Stimulated activated CD4-positive, alpha-beta T cell treated with anti-CD3 and anti-CD28 coated beads, Interleukin-2, amount 100 ng/mL, for 24 hours (primary cell): ENCODE results near the gene CFAP65.

Experiments used
- DNase-seq, 2 donors: peaks; one replicate each; pipeline ENCODE4 v3.0.0-alpha.2; 2020

Gene CFAP65

DNA sequence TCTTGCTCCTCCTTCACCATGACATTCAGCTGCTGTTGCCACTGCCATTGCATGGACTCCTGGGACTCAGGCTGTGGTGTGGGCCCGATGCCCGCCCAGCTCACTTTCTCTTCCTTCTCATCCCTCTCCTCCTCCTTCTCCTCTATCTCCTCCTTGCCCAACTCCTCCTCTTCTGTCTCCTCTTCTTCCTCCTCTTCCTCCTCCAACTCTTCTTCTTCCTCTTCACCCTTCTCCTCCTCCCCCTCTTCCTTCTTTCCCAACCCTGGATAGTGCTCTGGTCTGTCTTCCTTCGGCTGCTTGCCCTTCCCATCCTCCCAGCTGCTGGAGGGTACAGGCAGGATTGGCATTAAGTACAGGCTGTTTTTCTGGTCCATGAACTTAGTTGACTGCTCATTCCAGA, 37.3 kb downstream of the CFAP65 start:
- no peak for DNase-seq

DNA sequence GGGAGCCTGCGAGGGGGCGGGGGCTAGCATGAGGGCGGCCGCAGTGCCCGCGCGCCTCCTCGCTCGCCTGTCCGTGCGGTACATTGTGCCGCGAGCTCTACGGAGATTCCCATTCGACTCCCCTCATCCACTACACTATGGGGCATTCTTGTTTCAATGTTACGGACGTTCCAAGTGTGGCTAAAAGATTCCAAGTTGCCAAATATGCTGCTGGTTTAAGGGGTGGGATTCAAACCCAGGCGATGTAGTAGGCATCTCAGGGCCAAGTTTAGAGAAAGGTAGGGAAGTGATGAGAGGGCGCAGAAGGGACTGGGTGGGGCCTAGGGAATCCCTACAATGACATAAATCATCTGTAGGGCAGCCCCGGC, 38.1 kb downstream of the CFAP65 start:
- no peak for DNase-seq

DNA sequence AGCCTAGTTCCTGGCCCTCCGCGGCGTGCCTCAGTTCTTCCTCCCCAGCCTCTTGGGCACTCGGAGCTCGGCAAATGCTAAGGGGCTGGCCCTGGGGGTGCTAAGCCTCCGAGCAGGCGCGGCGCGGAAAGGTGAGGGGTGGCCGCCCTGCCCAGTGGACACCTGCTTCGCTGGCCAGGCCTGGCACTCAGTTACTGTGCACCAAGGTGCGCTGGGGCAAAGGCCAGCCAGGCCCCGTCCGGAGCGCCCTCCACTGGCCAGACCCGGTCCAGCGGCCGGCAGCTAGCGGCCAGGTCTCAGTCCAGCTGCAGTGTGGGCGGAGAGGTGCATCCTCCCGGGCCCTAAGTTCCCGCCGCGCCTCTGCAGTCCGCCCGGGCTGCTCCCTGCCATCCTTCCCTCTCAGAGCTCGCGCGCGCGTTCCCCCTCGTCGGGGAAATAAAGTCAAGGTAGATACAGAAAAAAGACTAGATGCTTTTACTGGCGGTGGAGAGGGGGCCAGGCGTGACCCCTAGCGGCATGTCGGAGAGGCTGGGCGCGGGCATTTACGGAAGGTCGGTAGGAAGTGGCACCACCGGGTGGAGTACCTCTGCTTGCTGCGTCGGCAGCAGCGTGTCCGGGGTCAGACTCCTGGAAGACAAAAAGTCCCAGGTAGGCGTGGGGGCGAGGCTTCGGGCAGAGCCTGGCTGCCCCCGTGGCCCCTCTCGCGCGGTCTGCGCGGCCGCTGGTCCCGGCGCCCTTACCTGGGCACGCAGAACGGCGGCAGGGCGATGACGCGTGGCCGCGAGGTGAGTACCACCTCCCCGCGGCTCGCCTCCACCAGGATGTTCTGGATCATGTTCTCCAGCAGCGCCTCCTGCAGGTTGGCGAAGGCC, 38.7 kb downstream of the CFAP65 start:
- peak; percentile 59 to 75 for DNase-seq

DNA sequence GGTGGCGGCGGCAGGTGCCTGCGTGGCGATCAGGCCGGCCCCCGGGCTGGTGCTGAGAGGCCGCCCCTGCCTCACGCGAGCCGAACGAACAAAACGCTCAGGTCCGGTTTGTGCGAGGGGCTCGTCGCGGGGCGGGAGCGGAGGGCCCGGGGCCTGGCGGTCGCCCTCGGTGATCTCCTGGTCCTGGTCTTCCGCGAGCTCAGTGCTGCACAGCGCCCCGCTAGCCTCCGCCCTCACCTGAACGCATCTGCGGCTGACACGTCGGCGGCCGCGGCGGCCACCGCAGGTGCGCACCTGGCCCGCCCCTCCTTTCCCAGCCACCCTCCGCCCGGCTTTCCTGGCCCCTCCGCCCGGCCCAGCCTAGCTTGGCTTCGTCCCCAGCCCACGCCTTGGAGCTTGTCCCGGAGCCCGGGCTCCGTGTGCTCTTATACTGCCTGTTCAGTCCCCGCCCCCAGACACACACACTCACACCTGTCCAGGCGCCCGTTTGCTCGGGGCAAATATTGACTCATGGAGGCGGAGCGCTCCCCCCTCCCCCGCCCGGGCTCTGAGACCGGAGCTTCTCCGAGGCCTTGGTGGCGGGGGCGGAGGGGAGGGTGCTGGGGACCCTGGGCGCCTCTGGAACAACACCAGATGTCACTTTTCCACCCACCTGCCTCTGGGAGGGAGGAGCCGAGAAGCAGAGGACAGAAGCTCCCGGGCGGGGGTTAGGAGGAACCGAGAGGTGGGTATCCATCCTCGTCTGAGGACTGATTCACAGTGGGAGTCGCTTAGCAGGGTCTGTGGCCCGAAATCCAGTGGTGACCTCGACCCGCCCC, 39.5 kb downstream of the CFAP65 start:
- DNase-seq, result peak in 1 of 2 donors; percentile 64

DNA sequence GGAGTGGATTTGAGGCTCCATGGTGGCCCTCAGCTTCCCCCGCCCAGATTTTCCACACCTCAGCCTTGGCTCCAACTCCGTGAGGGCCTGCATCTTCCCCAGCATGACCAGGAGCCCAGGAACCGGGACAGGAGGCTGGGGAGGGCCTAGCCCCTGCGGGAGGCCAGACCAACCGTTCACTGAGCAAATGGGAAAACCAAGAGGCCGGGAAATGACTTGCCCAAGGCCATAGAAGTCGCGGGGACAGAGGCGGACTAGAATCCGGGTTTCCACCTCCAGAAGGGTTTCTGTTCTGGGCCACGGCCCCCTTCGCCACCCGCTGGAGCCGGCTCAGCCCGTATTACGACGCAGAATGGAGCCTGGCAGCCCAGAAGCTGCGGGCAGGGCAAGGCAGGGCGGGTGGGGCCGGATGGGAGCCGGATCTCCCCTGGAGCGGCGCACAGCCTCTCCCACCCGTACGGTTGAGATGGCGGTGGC, 40.2 kb downstream of the CFAP65 start:
- no peak for DNase-seq

DNA sequence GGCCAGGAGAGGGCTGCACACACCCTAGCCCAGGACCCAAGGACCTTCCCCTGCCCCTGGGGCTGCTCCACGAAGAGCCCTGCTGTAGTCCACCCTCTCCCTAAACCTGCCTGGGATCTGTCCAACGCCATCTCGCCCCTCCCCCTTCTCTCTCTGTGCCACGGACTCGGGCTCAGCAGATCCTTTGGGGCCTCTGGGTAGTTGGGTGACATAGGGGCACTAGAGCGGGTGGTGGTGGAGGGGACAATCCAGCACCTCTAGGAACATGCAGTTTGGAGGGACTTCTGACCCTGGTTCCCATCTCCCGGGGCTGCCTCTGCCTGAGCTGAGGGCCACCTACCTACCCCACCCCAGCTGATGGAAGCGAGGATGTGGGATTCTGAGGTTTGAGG, 40.8 kb downstream of the CFAP65 start:
- DNase-seq, result no peak

DNA sequence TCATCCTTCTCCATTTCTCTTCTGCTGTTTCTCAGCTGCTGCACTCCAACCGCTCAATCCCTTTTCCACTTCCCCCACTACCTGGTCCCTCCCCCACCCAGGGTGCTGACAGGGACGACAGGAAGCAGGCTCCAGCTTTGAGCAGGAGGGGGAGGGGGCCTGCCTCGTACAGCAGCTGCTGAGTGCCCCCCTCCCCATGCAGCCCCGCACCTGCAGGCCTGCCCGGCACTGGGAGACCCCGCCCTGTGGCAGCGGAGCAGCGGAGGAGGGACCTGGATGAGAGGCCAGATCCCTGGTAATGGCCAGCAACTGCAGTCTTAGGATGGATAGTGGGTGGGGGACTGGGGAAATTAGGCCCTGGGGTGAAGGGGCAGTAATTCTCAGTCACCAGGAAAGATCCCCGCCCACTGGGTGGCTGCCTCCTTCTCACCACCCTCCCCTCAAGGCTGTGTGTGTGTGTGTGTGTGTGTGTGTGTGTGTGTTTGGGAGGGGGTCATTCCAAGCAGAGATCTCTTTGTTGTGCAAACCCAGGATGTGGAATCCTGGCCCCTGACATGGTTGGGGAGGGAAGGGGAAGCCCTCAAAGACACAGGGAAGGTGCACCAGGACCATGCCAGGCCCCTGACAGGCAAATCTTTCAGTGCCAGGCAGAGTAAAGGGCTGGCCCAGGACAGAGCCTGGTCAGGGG, 41.3 kb downstream of the CFAP65 start:
- DNase-seq, result no peak

DNA sequence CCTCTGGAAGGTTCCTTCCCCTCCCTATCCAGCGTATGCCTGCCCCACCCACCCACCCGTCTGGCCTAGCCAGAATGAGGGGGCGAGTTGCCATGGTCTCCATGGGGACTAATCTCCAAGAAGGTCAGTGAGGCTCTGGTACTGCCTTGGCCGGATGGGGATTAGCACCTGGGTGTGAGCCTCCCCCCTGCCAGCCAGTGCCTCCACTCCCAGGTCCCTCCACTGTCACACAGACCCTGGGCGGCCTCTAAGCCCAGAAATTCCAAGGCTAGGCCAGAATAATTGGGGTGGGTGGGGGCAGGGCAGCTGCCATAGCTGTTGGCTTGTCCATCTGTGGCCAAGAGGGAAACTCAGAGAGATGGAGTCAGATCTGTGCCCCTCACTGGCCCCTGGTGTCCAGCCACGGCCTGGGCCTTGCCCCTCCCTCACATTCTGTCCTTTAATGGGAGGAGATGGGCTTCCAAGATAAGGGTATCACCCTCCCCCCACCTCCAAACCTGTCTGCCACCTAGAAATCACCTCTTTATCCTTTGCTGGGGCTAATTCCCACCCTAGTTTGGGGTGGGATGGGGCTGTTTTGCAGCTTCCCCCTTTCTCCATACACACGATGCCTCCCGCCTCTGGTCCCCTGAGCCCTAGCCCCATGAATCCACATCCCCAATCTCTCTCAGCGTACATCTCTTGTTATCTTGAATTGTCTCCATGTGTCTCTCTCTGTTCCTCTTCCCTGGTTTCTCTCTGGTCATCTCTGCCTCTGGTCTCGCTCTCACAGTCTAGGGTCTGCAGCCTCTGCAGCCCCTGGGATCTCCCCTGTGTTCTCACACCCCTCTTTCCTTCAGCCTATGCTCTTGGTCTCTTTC, 42.1 kb downstream of the CFAP65 start:
- DNase-seq, result no peak

DNA sequence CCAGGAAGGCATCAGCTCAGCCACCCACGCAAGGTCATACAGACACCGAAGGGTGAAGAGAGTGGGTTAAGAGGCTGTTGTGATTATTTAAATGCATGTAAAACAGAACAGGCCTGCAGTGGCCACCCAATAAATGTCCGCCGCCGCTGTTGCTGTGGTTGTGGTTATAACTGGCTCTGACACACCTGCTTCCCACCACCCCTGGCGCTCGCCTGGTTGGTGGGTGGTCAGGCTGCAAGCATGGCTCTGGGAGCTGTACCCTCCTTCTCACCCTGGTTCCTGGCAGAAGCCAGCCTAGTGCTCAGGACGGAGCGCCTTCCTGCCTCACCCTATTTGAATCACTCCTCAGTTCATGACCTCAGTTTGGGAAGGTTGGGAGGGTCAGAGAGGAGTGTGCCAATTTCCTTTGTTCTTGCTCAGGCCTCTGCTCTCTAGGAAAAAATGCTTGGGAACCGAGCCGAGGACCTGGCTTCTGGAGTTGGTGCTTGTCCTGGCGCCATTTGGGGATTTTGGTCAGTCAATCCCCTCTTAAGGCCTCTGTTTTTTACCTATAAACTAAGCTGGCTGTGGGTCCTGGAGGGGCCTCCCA, 42.8 kb downstream of the CFAP65 start:
- DNase-seq, result no peak

DNA sequence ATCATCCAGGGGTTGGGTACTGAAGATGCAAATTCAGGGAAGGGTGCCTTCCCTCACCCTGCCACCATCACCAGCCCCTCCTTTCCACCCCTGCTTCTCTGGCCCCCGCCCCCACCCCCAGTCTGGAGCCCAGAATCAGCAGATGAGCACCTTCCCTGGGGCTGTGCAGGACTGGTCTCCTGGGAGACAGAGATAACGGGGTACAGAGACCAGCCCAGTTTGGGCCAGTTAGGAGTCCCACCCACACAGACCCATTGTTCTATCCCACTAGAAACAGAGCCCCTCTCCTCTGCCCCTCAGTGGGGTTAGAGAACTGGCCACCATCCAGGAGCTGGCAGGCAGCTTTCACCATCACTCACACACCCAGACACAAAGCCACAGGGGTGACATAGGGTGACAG, 43.6 kb downstream of the CFAP65 start:
- no peak for DNase-seq

DNA sequence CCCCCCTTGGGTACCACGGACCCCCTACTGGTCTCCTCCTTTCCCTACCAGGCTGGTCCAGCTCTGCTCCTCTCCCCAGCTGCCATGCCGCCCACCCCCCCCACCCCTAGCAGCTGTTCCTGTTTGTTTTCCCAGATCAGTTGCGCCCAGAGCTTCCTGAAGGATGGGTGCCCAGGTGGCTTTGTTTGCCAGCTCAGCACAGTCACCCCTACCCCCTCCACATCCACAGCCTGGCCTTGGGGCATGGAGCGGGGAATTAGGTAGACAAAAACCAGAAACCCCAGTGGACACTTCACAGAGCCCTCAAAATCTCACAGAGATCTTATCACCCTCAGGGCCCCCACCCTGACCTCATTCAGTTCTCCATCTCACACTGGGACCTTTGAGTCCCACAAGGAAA, 44.4 kb downstream of the CFAP65 start:
- DNase-seq, result no peak

DNA sequence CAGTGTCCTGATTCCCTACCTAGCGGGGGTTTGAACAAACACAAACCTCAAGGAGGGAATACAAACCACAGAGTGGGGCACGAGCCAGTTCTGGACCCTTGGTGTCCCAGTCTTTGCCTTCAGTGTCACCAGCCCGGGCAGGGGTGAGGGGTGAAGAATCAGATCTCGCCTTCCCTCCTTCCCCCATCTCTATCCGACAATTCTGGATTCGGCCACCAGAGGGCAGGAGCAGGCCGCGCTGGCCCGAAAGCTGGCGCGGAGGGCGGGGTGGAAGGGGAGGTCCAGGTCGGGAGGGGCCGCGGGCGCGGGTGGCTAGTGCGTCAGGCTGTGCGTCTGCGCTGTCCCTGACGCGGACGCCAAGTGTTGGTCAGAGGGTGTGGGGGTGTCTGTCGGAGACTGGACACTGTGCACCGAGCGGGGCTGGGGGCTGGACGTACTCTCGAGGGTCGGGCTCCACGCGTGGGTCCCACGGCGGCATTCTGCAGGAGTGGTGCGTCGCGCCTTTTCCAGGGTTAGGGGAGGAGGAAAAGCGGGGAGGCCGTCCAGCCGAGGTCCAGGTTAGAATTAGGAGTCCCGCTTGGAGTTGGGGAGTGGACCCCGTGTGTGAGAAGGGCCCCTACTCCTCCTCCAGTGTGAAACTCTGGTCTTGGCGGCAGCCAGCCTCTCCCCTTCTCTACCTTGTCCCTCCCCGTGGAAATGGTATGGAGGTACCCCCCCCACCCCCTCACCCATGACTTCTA, 45.2 kb downstream of the CFAP65 start:
- peak; percentile 89 for DNase-seq

DNA sequence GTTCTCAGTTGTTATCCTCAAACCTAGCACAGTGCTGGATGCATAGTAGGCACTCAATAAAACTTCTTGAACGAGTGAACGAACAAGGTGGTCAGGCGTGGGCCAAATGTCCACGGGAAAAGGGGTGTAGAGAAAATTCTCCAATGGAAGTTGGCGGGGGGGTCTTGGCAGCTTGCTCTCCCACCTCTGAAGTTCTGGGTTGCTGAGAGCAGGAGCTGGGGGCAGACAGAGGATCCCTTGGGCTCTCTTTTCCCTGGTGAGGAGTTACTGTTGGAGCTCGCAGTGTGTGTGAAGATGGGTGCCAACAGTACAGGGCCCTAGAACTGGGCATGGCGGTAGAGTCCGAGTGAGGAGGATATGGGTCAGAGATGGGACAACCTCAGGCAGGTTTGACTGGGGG, 45.8 kb downstream of the CFAP65 start:
- DNase-seq, result no peak

DNA sequence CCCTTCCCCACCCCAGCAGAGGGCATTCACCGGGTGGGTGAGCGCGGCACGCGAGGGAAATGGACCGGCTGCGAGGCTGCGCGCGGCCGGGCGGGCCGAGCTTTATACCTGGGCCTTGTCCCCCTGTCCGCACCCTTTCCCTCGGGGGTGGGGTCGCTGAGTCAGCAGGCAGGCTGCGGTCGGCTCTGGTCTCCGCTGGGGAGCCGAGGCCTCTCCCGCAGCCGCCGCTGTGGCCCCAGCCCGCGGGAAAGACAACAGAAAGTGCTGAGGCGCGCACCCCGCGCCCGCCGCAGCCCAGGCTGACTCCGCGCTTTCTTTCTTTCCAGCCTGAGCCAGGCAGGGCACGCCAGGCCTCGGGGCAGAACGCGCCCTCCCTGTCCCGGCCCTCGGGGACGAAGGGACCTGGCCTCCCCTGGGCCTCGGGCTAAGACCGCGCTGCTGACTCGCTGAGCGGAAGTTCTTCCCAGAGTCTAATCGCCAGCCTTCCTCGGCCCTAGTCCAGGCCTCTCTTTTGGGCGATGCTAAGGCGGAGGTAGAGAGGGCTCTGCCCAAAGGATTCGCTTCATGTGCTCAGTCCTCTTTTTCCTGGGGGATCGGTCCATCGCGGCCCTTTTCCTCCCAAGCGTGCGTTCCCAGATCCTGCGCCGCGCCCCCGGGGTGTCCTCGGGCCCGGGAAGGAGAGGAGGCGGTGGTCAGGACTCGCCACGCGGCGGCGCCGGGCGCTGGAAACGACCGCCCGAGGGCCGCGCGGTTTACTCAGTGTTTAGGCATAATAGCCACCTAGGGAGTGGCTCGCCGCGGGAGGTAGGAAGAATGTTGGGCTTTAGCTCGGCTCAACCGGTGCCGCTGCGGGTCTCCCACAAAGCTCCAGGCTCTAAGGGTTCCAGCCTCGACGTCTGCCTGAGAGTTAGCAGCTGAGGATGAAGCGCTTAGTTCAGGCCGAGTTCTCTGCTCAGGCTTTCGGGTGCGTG, 47.7 kb downstream of the CFAP65 start, which contains the start of gene CRYBA2:
Gene CRYBA2, minus strand, starts transcription at position 78 of the 971 bp plus-strand sequence. CDS start 246 bp downstream, outside the sequence.
- DNase-seq, result peak in 1 of 2 donors; percentile 46

DNA sequence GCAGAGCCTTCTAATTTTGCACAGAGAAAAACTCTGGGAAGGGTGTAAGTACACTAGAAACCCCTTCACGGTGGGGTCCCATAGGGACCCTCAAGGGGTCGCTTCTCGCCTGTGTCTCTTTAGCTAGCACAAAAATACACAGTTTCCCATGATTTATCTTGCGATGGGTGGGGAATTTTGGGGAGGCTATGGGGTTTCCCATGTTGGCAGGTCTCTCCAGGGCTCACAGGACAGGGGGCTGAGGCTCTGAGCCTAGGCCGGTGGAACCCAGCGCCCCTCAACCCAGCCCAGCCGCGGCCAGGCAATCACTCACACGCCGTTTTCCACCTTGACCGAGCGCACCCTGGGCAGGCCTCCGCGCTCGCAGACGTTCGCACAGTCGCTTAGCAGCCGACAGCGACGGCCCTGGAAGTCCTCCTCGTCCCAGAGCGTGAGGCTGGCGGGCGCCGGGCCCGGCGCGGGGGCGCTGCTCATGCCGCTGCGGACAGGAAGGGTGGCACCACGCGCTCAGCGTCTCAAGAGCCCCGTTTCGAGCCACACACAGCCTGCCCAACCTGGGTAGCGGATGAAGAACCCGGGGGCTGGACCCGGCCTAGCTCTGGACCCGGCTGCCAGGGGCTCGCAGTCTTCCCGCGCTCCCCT, 48.5 kb downstream of the CFAP65 start:
- DNase-seq, result peak; percentile 17 to 20

DNA sequence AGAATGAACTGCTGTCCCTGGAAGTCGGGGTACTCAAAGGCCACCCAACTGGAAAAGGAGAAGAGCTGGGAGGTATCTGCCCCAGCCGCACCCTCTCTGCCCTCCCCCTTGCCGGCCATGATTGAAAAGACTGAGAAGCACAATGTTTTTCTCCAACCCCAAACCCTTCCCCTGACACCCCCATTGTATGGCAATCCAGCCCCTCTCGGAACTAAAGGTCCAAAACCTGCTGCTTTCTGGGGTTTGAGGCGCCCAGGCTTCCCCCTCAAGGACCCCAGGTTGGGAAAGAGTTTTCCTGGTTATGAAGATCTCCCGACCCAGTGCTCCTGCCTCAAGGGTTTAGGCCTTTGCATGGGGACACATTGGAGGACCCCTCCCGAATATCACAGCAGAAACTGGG, 49.1 kb downstream of the CFAP65 start:
- no peak for DNase-seq

DNA sequence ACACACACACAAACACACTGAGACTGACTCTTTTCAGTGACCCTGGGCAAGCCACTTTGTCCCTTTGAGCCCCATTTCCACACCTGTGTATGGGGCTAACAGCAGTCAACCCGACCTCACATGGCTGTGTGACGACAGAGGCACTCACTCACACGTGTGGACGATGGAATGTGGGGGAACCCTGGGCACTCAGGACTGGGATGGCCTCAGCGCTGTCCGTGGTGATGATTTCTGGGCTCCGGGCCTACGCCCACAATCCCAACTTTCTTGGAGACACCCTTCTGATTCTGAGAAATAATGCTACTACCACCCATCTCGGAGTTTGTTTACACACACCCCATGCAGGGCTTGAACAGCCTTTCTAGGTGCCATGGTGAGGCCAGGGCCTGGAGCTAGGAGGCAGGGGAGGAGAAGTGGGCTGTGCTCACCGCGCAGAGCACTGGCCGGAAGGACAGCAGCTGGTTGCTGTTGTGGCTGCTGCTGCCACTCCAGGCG, 49.6 kb downstream of the CFAP65 start:
- no peak for DNase-seq

DNA sequence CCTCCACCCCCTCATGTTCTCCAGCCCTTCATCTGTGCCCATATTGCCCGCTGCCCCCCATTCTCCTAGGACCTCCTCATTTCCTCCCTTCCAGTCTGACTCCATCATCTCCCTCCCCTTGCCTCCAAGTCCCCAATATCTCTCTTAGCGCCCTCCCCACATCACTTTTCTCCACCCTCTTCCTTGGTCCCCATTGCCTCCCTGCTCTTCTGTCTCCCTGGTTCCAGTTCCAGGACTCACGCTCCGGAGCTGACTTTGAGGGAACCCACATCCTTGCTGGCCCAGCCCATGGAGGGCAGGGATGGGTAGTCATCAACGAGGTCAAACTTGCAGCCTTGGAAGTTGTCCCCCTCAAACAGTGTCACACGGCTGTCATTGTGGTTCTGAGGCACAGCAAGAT, 50.7 kb downstream of the CFAP65 start:
- no peak for DNase-seq

DNA sequence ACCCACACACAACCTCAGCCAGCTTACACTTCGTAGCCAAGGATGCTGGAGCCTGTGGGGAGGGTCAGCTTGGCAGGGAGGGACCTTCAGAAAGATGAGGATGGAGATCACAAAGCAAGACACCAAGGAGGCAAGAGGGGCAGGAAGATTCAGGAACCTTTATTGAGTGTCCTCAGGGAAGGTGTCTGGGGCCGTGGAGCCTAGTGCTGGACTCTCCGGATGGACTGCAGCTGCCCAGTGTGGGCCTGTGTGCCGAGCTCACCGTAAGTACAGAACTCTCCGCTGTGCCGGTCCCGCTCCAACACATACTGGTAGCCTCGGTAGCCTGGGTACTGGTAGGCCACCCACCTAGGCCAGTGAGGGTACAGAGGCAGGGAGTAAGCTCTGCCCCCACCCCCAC, 51.3 kb downstream of the CFAP65 start:
- DNase-seq, result no peak
